Astrocyte (in vitro differentiated cells and primary cell): ENCODE measurements around the gene SMIM41. TPM values are rescaled to one million over a fixed set of nuclear protein-coding genes. Genes with fewer than 3 reads are reported as not detected.

Experiments used
- DNase-seq: peaks from one replicate; pipeline ENCODE4 v3.0.0-alpha.2; 2010; ENCODE audit warnings: low read depth
- FAIRE-seq: peaks from 2 replicates; lab custom pipeline; 2011; peaks lifted over from hg19 to GRCh38; lab: Jason Lieb, UNC
- H2AFZ ChIP-seq: 2 replicates; pipeline ENCODE4 v1.6.0; 2012; ENCODE audit warnings: low read depth, low read length, inconsistent platforms
- H3K27ac ChIP-seq: 2 replicates; pipeline ENCODE4 v1.5.1; 2011; ENCODE audit warnings: low read depth, low read length, inconsistent platforms
- H3K27me3 ChIP-seq: 2 replicates; pipeline ENCODE4 v1.6.0; 2011; ENCODE audit warnings: low read length, inconsistent platforms; ENCODE audit not compliant: insufficient read depth
- H3K36me3 ChIP-seq: 2 replicates; pipeline ENCODE4 v1.5.1; 2011; ENCODE audit warnings: low read length, inconsistent platforms; ENCODE audit not compliant: insufficient read depth
- H3K4me1 ChIP-seq: 2 replicates; pipeline ENCODE4 v1.5.1; 2011; ENCODE audit warnings: low read length, inconsistent platforms; ENCODE audit not compliant: insufficient read depth
- H3K4me2 ChIP-seq: 2 replicates; pipeline ENCODE4 v1.6.0; 2012; ENCODE audit warnings: low read length, inconsistent platforms
- H3K4me3 ChIP-seq: 2 replicates; pipeline ENCODE4 v1.5.1; 2011; ENCODE audit warnings: low read depth, mild to moderate bottlenecking, low read length, inconsistent platforms; ENCODE audit not compliant: insufficient read depth
- H3K79me2 ChIP-seq: 2 replicates; pipeline ENCODE4 v1.6.0; 2012; ENCODE audit warnings: mild to moderate bottlenecking, low read length, inconsistent platforms; ENCODE audit not compliant: insufficient read depth
- H3K9ac ChIP-seq: 2 replicates; pipeline ENCODE4 v1.6.0; 2012; ENCODE audit warnings: mild to moderate bottlenecking, low read length, inconsistent platforms
- H3K9me3 ChIP-seq: 2 replicates; pipeline ENCODE4 v1.5.1; 2012; ENCODE audit warnings: low read depth, mild to moderate bottlenecking, low read length, inconsistent platforms; ENCODE audit not compliant: insufficient read depth
- H4K20me1 ChIP-seq: 2 replicates; pipeline ENCODE4 v1.6.0; 2012; ENCODE audit warnings: low read length, inconsistent platforms; ENCODE audit not compliant: insufficient read depth
- H3K27ac Mint-ChIP-seq: one replicate; pipeline ENCODE4 v1.8.0; 2021; ENCODE audit warnings: mild to moderate bottlenecking, mixed read lengths; ENCODE audit not compliant: unreplicated experiment
- H3K27me3 Mint-ChIP-seq: one replicate; pipeline ENCODE4 v1.8.0; 2021; ENCODE audit warnings: low read depth, mixed read lengths; ENCODE audit not compliant: unreplicated experiment
- H3K36me3 Mint-ChIP-seq: one replicate; pipeline ENCODE4 v1.8.0; 2021; ENCODE audit warnings: low read depth, mixed read lengths; ENCODE audit not compliant: unreplicated experiment
- H3K4me1 Mint-ChIP-seq: one replicate; pipeline ENCODE4 v1.8.0; 2021; ENCODE audit warnings: low read depth, mixed read lengths; ENCODE audit not compliant: unreplicated experiment
- H3K4me3 Mint-ChIP-seq: one replicate; pipeline ENCODE4 v1.8.0; 2021; ENCODE audit warnings: mild to moderate bottlenecking, moderate library complexity, mixed read lengths; ENCODE audit not compliant: unreplicated experiment
- H3K9me3 Mint-ChIP-seq: one replicate; pipeline ENCODE4 v1.8.0; 2021; ENCODE audit warnings: mild to moderate bottlenecking, mixed read lengths; ENCODE audit not compliant: unreplicated experiment
- EZH2 ChIP-seq: IDR thresholded peaks from 2 replicates; pipeline ENCODE4 v1.6.1; 2012; ENCODE audit warnings: mild to moderate bottlenecking, low read length, inconsistent platforms; ENCODE audit not compliant: insufficient read depth
- total RNA-seq: library from RNA; stranded (reverse); gene quantifications from 2 replicates; pipeline ENCODE4 v1.2.1, GENCODE V29; 2021
- TF ChIP-seq, protein P1 (sequence below): IDR thresholded peaks from 2 replicates; pipeline ENCODE4 v1.5.1; 2011; ENCODE audit warnings: low read depth, mild to moderate bottlenecking, inconsistent platforms, low read length, moderate library complexity; ENCODE audit not compliant: insufficient read depth

Gene SMIM41
- total RNA-seq, 1 donor from 2014 or later: 0.18 TPM

DNA sequence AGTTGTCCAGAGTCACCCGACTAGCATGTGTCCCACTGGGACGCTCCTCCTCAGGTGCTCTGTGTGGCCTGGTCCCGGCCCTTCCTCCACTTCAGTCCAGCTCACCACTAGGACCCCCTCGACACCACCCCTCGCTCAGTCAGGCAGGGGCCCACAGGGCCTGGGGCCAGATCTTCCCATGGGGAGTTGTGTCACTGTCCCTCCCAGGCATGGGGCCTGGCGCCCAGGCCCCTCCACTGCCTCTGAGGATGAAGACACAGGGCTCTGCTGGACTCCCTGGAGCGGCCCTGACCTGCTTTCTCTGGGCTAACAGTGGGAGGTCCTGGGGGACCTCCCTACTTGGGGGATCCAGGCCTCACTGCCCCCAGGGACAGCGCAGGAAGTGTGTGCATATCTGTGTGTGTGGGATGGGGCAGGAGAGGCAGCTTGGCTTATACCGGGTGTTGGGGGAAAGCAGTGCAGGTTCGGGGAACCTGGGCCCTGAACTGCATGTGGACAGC lies 68.5 kb downstream of the SMIM41 start:
- Histone ChIP-seq H3K4me3 (no peak overlapping the region), H4K20me1 (no peaks in the 10 kb centered on the region), H3K4me2 (peak overlapping the region; percentile 57), H3K36me3 (no peaks in the 10 kb centered on the region), H3K79me2 (peaks cover 5% of the 10 kb centered on the region), H3K9ac (peak overlapping the region; percentile 83), H2AFZ (peak overlapping the region; percentile 14), H3K4me1 (peaks cover 54% of the 10 kb centered on the region), H3K27ac (peak overlapping the region; percentile 100), H3K9me3 (no peaks in the 10 kb centered on the region), H3K27me3 (no peaks in the 10 kb centered on the region)
- Mint-ChIP-seq H3K36me3 (no peaks in the 10 kb centered on the region), H3K9me3 (no peaks in the 10 kb centered on the region), H3K4me1 (peaks cover 33% of the 10 kb centered on the region), H3K27ac (peak overlapping the region; percentile 93), H3K4me3 (no peak overlapping the region), H3K27me3 (peaks cover 4% of the 10 kb centered on the region)
- no peak for FAIRE-seq
- no peak for DNase-seq
- TF ChIP-seq, protein P1, sequence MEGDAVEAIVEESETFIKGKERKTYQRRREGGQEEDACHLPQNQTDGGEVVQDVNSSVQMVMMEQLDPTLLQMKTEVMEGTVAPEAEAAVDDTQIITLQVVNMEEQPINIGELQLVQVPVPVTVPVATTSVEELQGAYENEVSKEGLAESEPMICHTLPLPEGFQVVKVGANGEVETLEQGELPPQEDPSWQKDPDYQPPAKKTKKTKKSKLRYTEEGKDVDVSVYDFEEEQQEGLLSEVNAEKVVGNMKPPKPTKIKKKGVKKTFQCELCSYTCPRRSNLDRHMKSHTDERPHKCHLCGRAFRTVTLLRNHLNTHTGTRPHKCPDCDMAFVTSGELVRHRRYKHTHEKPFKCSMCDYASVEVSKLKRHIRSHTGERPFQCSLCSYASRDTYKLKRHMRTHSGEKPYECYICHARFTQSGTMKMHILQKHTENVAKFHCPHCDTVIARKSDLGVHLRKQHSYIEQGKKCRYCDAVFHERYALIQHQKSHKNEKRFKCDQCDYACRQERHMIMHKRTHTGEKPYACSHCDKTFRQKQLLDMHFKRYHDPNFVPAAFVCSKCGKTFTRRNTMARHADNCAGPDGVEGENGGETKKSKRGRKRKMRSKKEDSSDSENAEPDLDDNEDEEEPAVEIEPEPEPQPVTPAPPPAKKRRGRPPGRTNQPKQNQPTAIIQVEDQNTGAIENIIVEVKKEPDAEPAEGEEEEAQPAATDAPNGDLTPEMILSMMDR: no peak
- TF ChIP-seq EZH2: no peak

DNA sequence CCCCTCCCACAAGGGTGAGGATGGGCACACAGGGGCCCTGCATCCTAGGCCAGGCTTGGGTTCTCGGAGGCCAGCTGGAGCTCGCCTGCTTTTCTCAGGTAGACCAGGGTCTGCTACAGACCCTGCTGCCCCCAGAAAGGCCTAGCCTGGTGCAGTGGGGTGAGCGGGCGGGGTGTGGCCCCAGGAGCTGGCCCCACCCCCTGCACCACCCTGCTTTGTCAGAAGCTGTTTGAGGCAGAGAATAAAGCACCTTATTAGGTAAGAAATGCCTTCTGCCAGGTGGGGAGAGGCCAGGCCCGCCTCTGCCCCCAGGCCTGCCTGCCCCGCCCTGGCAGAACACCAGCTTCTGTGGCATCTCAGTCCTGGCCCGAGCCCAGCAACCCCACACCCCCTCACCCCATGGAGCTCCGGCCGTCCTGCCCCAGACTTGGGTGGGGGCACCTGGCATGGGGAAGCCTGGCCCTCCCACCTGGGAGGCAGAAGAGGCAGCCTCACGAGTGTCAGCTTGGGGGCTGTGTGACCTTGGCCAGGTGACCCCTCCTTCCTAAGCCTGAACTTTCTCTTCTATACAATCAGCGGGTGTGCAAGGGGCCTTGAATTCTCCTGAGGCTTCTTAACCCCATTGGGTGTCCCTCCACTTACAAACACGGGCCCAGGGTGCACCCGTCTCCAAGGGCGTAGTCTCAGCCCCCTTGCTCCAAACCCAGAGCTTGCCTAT lies 69.1 kb downstream of the SMIM41 start:
- H3K4me2 ChIP-seq: peak overlapping the region; percentile 57
- no peak for DNase-seq
- H3K27me3 ChIP-seq: no peaks in the 10 kb centered on the region
- peaks cover 33% of the 10 kb centered on the region for H3K4me1 Mint-ChIP-seq
- no peaks in the 10 kb centered on the region for H3K36me3 Mint-ChIP-seq
- no peaks in the 10 kb centered on the region for H3K9me3 ChIP-seq
- no peak overlapping the region for H3K4me3 Mint-ChIP-seq
- no peak overlapping the region for H3K4me3 ChIP-seq
- no peaks in the 10 kb centered on the region for H4K20me1 ChIP-seq
- H3K27me3 Mint-ChIP-seq: no peaks in the 10 kb centered on the region
- H3K79me2 ChIP-seq: peaks cover 5% of the 10 kb centered on the region
- no peaks in the 10 kb centered on the region for H3K36me3 ChIP-seq
- H3K4me1 ChIP-seq: peaks cover 54% of the 10 kb centered on the region
- H2AFZ ChIP-seq: peak overlapping the region; percentile 14
- peak overlapping the region; percentile 100 for H3K27ac ChIP-seq
- peak overlapping the region; percentile 83 for H3K9ac ChIP-seq
- no peak overlapping the region for H3K27ac Mint-ChIP-seq
- TF ChIP-seq, protein P1: no peak
- TF ChIP-seq EZH2: no peak
- FAIRE-seq: no peak
- no peaks in the 10 kb centered on the region for H3K9me3 Mint-ChIP-seq

DNA sequence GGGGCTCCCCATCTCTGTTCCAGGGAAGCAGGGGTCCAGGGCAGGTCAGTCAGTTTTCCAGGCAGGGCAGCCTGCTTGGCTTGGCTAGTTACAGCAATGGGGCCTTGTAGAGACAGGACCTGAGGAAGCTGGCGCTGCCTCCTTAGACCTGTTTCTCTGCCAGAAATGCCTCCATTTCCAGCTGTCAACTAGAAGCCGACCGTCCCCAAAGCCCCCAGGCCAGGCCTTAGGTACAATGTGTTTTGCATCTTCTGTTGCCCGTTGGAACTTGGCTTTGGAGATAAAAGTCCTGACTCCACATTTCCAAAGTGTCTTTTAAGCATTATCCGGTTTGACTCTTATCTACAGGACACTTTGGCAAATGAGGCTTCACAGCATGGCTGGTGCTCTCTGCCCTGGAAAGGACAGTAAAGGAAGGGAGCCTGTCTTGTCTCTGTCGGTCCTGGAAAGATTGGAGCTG lies 69.7 kb downstream of the SMIM41 start:
- Histone ChIP-seq H3K4me1 (peaks cover 54% of the 10 kb centered on the region), H3K27ac (peak overlapping the region; percentile 100), H4K20me1 (no peaks in the 10 kb centered on the region), H3K4me3 (no peak overlapping the region), H3K36me3 (no peaks in the 10 kb centered on the region), H3K27me3 (no peaks in the 10 kb centered on the region), H3K4me2 (no peak overlapping the region), H2AFZ (peak overlapping the region; percentile 64), H3K9me3 (no peaks in the 10 kb centered on the region), H3K79me2 (peaks cover 5% of the 10 kb centered on the region), H3K9ac (peak overlapping the region; percentile 83)
- no peak for DNase-seq
- no peaks in the 10 kb centered on the region for H3K27me3 Mint-ChIP-seq
- no peak for FAIRE-seq
- TF ChIP-seq EZH2: no peak
- TF ChIP-seq, protein P1: no peak
- peaks cover 33% of the 10 kb centered on the region for H3K4me1 Mint-ChIP-seq
- no peak overlapping the region for H3K27ac Mint-ChIP-seq
- H3K4me3 Mint-ChIP-seq: no peak overlapping the region
- no peaks in the 10 kb centered on the region for H3K36me3 Mint-ChIP-seq
- H3K9me3 Mint-ChIP-seq: no peaks in the 10 kb centered on the region
